Body of pancreas (tissue), 4 donors: ENCODE data around the gene NOL9. TPM values are rescaled to one million over a fixed set of nuclear protein-coding genes. Genes with fewer than 3 reads are reported as not detected.

Experiments used
- ATAC-seq: fragments of 150-250 bp; one replicate; pipeline ENCODE4 v1.9.1; 2016
- DNase-seq, 4 donors: peaks; one replicate each; pipeline ENCODE4 v3.0.0-alpha.2; 2019
- H3K27ac ChIP-seq, 4 donors: fragments of 200-600 bp; sonication (generic); 1 replicate in 3 of 4; 2 replicates in 1 of 4; pipeline versions ENCODE4 v1.5.1 to v1.6.1; 2016 to 2019; ENCODE audit warnings: mild to moderate bottlenecking in 1 of 4, mixed read lengths in 1 of 4, moderate library complexity in 1 of 4
- H3K27me3 ChIP-seq, 2 donors: fragments of 200-600 bp; sonication (generic); one replicate each; pipeline ENCODE4 v1.6.0; 2016; ENCODE audit warnings: mild to moderate bottlenecking in 1 of 2
- H3K36me3 ChIP-seq, 2 donors: fragments of 200-600 bp; sonication (generic); replicated peaks in 1 of 2; 2 replicates each; pipeline ENCODE4 v1.5.1; 2016; ENCODE audit warnings: low read depth in 2 of 2; ENCODE audit not compliant: insufficient read depth in 1 of 2
- H3K4me1 ChIP-seq: fragments of 200-600 bp; sonication (generic); one replicate; pipeline ENCODE4 v1.6.0; 2016
- H3K4me3 ChIP-seq, 2 donors: fragments of 200-600 bp; sonication (generic); 1 replicate in 1 of 2; 2 replicates in 1 of 2; pipeline ENCODE4 v1.5.1; 2016 to 2019
- H3K9me3 ChIP-seq, 3 donors: fragments of 200-600 bp; sonication (generic); 1 replicate in 2 of 3; 2 replicates in 1 of 3; pipeline ENCODE4 v1.5.1; 2016
- POLR2A ChIP-seq, 3 donors: fragments of 450-650 bp; IDR thresholded peaks; one replicate each; pipeline ENCODE4 v1.6.1; 2016; ENCODE audit warnings: antibody characterized with exemption in 3 of 3, mild to moderate bottlenecking in 2 of 3
- WGBS, 2 donors: methylation state at CpG; one replicate each; pipeline ENCODE4 v1.1.5; 2017; 5-methylcytosine and 5-hydroxymethylcytosine counted together
- intact Hi-C: fragments of 100-400 bp; cut with DNase I; formaldehyde crosslinking; loops from one replicate; pipeline ENCODE4 v1.15.1; 2023
- total RNA-seq, 2 donors: library from RNA; depleted of rRNA; stranded (reverse); fragments of >200 nt; gene quantifications; one replicate each; pipeline ENCODE4 v1.1.0, GENCODE V29; 2016
- TF ChIP-seq, protein P1 (sequence below), 7 experiments: fragments of 450-650 bp in 4 of 7; fragments of 200-600 bp in 3 of 7; sonication (generic) in 3 of 7; IDR thresholded peaks; one replicate each; pipeline ENCODE4 v1.5.1; 2016 to 2019; ENCODE audit warnings: antibody characterized with exemption in 7 of 7

NOL9 gene
- total RNA-seq, 2 donors from 2014 or later: 13.7 to 27.4 TPM

- H3K4me1 ChIP-seq: no peaks in the 10 kb centered on the region
- DNase-seq: no peak
- no peaks in the 10 kb centered on the region for H3K27me3 ChIP-seq
- intact Hi-C loops: no loop called here
- WGBS, 2 donors: 77% methylated on average over 11 of the region's 11 CpGs; no CpG with 5 or more reads in 1 of the 2 donors
- no peak overlapping the region for H3K4me3 ChIP-seq
- no peaks in the 10 kb centered on the region for H3K9me3 ChIP-seq
- TF ChIP-seq, protein P1, sequence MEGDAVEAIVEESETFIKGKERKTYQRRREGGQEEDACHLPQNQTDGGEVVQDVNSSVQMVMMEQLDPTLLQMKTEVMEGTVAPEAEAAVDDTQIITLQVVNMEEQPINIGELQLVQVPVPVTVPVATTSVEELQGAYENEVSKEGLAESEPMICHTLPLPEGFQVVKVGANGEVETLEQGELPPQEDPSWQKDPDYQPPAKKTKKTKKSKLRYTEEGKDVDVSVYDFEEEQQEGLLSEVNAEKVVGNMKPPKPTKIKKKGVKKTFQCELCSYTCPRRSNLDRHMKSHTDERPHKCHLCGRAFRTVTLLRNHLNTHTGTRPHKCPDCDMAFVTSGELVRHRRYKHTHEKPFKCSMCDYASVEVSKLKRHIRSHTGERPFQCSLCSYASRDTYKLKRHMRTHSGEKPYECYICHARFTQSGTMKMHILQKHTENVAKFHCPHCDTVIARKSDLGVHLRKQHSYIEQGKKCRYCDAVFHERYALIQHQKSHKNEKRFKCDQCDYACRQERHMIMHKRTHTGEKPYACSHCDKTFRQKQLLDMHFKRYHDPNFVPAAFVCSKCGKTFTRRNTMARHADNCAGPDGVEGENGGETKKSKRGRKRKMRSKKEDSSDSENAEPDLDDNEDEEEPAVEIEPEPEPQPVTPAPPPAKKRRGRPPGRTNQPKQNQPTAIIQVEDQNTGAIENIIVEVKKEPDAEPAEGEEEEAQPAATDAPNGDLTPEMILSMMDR (IDR thresholded peaks at IDR 0.05): no peak
- no peak for TF ChIP-seq POLR2A (IDR thresholded peaks at IDR 0.05)
- no peak for ATAC-seq
- no peak overlapping the region for H3K27ac ChIP-seq
- H3K36me3 ChIP-seq: no peaks in the 10 kb centered on the region
Observed at GRCh38 chr1:6508816-6509189, 45.5 kb downstream of the NOL9 start.

- intact Hi-C loops: no loop called here
- no peak for ATAC-seq
Observed at GRCh38 chr1:6508154-6508815, 46.0 kb downstream of the NOL9 start.

DNA sequence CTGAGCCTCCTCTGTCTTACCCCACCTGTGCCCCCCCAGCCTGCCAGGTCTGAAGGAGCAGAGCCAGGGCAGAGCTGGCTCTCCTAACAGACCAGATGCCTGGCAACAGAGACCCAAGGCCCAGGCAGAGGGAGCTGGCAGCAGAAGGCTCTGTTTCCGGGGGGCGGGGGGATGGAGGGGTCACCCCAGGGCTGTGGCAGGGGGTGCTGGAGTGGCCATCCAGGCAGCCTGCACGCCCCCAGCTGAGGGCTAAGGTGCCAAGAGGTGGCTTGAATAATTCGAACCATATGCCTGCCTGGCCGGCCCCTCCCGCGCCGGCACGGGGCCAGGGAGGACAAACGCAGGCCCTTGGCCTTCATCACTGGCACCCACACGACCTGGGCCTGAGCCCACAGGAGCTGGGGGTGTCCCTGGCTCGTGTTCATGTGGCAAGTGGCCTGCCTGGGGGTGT lies 46.8 kb downstream of the NOL9 start:
- H3K4me3 ChIP-seq: no peak overlapping the region
- H3K27ac ChIP-seq: no peak overlapping the region
- no peaks in the 10 kb centered on the region for H3K27me3 ChIP-seq
- WGBS, 2 donors: 61% methylated on average over 10 of the region's 12 CpGs; no CpG with 5 or more reads in 1 of the 2 donors
- ATAC-seq (no peak), DNase-seq (no peak)
- TF ChIP-seq, protein P1 (IDR thresholded peaks at IDR 0.05): no peak
- TF ChIP-seq POLR2A (IDR thresholded peaks at IDR 0.05): no peak
- H3K9me3 ChIP-seq: no peaks in the 10 kb centered on the region
- no peaks in the 10 kb centered on the region for H3K4me1 ChIP-seq
- intact Hi-C loops: no loop called here
- H3K36me3 ChIP-seq: no peaks in the 10 kb centered on the region

More at GRCh38 chr1:6508154-6508815, 46.0 kb downstream of the NOL9 start:
- no peak overlapping the region for H3K4me3 ChIP-seq
- H3K36me3 ChIP-seq: no peaks in the 10 kb centered on the region
- no peak for DNase-seq
- H3K9me3 ChIP-seq: no peaks in the 10 kb centered on the region
- no peaks in the 10 kb centered on the region for H3K27me3 ChIP-seq
- 64 to 73% methylated on average over 17 to 18 of the region's 18 CpGs for WGBS, 2 donors
- no peak overlapping the region for H3K27ac ChIP-seq
- TF ChIP-seq, protein P1 (IDR thresholded peaks at IDR 0.05): no peak
- no peak for TF ChIP-seq POLR2A (IDR thresholded peaks at IDR 0.05)
- H3K4me1 ChIP-seq: no peaks in the 10 kb centered on the region

DNA sequence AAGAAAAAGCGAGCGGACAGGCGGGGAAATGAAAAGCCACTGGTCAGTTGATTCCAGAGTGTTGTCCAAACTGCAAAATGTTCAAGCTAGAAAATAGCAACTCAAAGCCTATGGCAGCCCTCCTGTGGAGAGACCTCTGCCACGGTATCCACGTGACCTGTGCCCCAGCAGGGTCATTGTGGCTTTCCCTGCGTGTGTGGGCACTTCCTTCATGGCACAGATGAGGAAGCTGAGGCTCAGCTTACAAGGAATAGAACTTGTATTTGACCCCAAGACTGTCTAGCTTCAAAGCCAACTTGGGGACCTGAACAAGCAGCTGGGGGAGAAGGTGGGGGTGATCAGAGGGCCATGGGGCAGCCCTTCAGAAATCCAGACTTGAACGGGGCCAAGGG lies 47.3 kb downstream of the NOL9 start:
- TF ChIP-seq POLR2A (IDR thresholded peaks at IDR 0.05): no peak
- TF ChIP-seq, protein P1 (IDR thresholded peaks at IDR 0.05): no peak
- no peak for DNase-seq
- Histone ChIP-seq H3K36me3 (no peaks in the 10 kb centered on the region), H3K4me1 (peaks cover under 1% of the 10 kb centered on the region), H3K4me3 (no peak overlapping the region), H3K27ac (no peak overlapping the region), H3K27me3 (no peaks in the 10 kb centered on the region), H3K9me3 (no peaks in the 10 kb centered on the region)
- WGBS, 2 donors: 62 to 70% methylated on average over 6 to 7 of the region's 7 CpGs
- no peak for ATAC-seq
- intact Hi-C loops: no loop called here
